Tibial nerve (tissue), 3 donors: ENCODE results near the gene SP2.

Source experiments
- CTCF ChIP-seq, 5 experiments: fragments of 200-600 bp in 3 of 5; fragments of 450-650 bp in 2 of 5; sonication (generic) in 3 of 5; IDR thresholded peaks; one replicate each; pipeline ENCODE4 v1.5.1; 2016 to 2019; ENCODE audit warnings: antibody characterized with exemption in 5 of 5, mild to moderate bottlenecking in 3 of 5, moderate library complexity in 2 of 5
- POLR2A ChIP-seq, 2 donors: fragments of 450-650 bp; IDR thresholded peaks; one replicate each; pipeline ENCODE4 v1.6.1; 2017; ENCODE audit warnings: antibody characterized with exemption in 2 of 2, mild to moderate bottlenecking in 2 of 2, moderate library complexity in 2 of 2

- TF ChIP-seq POLR2A (IDR thresholded peaks at IDR 0.05) (no peak), CTCF (IDR thresholded peaks at IDR 0.05) (no peak)
Observed at GRCh38 chr17:47934856-47935255, 38.8 kb downstream of the SP2 start.
